T-helper 1 cell (primary cell): ENCODE measurements around the gene RNF212.

Experiments used
- DNase-seq, 5 donors: peaks; one replicate each; pipeline ENCODE4 v3.0.0-alpha.2; 2012 to 2020

The RNF212 gene

DNA sequence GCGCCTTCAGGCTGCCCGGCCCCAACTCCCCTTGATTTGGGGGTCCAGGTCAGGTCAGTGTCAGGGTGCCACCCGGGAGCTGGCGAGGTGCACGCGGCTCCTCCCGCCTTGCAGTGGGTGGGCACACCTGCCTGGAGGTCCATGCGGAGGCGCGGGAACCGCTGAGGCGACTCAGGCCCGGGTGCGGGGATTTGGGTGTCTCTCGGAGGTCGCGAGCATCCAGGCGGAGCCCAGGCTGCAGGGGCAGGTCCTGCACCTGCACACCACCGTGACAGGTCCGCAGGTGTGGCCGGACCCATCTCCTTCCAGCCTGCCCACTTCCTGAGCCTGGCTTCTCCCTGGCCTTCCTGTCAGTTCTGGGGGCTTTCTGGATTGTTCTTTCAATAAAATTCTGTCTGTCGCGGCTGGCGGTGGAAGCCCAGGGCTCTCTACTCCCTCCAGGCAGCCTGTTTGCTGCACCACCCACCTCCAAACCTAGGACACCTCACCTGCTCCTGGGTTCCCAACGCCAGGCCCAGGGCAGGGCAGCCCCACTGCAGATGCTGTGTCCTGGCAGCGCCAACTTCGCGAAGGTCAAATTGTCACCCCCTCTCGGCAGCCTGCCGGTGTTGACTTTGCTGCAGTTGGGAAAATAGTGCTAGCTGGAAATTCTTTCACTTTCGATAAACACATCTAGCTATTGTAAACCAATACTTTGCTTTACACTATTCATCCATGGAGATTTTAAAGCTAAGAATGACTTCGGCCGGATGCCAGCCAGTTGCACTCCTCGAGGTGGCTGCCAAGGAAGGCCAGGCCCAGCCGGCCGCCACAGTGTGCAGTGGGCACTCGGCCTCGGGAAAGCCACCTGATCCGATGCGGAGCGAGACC, 66.0 kb downstream of the RNF212 start:
- peak in 1 of 5 donors; percentile 6 for DNase-seq

DNA sequence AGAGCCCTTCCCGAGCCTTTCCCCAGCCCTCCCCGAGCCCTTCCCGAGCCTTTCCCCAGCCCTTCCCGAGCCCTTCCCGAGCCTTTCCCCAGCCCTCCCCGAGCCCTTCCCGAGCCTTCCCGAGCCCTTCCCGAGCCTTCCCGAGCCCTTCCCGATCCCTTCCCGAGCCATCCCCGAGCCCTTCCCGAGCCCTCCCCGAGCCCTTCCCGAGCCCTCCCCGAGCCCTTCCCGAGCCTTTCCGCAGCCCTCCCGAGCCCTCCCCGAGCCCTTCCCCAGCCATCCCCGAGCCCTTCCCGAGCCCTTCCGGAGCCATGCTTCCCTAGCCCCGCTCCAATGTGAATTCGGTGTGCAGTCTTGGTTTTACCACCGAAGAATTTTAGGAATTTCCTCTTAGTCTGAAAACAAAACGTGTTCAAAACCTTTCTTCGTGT, 66.8 kb downstream of the RNF212 start:
- peak in 1 of 5 donors; percentile 5 for DNase-seq

DNA sequence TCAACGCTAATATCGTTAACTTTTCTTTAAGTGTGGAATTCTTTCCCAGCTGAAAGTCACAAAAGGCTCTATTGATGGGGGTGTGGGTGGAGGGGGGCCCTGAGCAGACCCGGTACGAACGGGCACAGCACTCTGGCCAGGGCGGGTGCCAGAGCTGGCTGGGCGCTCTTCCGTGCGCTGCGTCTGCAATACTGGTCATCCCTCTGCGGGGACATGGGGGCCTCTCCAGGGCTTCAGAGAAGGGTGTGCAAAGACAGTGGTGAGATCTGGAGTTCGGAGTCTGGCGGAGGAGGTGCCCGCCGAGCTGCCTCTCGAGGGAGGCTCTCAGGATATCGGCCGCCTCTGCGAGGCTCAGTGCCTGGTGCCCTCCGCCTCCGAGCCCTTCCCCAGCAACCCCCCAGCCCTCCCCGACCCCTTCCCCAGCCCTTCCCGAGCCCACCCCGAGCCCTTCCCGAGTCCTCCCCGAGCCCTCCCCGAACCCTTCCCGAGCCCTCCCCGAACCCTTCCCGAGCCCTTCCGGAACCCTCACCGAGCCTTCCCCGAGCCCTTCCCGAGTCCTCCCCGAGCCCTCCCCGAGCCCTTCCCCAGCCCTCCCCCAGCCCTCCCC, 67.7 kb downstream of the RNF212 start:
- no peak for DNase-seq

DNA sequence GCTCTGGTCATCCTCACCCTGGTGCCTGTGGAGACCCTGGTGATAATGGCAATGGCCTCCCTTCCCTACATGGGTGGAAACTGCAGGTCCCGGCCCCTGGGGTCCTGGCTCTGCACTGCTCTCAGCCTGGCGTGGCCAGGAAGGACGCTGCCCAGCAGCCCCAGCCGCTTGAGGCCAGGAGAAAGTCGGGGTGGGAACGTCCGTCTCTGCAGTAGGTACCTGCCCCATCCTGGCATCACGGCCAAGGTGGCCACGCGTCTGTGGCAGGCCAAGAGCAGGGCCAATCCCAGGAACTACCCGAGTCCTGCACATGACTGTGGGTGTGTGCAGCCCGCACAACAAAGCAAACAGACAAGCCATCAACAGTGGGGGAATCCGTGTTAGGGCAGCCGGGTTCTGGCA, 68.2 kb downstream of the RNF212 start:
- no peak for DNase-seq

DNA sequence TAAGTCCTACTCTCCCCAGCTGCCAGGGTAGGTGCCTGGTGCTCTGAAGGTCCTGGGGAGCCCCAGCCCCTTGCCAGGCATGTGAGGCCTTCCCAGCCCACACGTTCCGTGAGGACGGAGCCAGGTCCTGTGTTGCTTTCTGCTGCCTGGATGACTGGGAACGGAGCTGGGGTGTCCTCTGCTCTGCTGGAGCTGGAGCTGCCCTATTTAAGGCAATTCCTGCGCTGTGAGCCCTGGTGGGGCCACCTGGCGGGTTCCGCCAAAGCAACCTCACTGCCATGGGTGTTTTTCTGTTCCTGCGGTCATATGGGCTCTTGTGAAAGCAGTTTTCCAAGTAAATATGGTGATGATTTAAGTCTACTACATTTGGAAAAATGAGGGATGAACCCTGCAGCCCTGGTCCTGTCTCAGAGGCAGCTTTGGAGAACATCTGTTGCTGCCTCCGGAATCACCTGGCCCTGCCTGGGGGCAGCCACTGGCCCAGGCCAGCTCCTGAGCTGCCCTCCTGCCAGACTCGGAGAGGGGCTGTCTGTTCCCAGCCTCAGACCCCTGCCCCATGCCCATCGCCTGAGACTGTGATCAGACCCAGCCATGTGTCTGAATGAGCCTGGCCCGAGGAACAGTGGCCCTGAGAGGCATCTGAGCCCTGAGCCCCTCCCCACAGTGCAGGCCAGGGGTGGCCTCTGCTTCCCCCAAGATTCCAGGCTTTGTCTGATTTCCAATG, 68.7 kb downstream of the RNF212 start:
- peak in 1 of 5 donors; percentile 8 for DNase-seq

DNA sequence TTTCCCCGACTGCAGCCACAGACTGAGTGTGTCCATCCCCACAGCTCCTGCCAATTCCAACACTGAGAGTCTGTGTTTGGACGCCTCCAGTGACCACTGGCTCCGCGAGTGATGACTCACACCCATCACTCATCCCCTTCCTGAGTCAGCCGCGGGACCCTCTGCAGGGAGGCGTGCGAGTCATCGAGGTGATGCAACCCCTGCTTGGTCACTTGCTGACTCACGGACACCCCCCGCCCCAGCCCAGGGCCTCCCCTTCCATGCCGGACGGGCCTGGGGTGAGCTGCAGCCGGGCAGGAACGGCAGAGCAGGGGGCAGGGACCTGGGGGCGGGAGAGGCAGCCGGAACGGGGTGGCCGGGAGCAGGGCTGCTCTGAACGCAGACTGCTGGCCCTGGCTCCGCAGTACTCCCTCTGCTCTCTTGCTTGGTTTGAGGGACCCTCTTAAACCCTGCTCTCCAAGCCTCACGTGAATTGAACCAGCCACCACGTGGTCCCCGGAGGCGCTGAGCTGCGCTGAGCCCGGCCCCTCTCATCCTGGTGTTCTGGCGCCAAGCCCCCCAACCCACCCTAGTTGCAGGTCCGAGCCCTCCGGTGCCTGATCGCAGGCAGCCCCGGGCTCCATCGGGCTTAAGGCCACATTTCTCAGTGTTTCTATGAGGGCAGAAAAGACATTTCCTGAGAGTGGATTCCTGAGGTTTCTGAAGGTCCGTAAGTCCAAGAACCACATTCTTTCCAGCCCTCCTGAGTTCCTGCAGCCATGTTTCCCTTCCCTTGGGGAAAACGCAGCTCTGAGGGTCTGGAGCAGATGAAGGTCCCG, 69.5 kb downstream of the RNF212 start:
- peak in 1 of 5 donors; percentile 10 for DNase-seq

DNA sequence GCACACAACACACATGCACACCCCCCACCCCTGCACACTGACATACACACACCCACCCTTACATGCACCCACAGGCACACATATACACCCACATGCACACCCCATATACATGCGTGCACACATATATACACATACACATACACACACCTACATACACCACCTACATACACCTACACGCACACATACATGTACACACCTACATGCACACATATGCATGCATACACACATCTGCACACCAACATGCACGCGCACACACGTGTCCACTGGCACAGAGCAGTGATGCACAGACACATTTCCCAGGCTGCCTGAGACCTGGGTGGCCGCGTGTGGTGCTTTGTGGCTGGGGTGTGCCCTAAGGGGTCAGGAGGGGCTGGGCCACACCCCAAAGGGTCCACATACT, 70.2 kb downstream of the RNF212 start:
- DNase-seq: no peak

DNA sequence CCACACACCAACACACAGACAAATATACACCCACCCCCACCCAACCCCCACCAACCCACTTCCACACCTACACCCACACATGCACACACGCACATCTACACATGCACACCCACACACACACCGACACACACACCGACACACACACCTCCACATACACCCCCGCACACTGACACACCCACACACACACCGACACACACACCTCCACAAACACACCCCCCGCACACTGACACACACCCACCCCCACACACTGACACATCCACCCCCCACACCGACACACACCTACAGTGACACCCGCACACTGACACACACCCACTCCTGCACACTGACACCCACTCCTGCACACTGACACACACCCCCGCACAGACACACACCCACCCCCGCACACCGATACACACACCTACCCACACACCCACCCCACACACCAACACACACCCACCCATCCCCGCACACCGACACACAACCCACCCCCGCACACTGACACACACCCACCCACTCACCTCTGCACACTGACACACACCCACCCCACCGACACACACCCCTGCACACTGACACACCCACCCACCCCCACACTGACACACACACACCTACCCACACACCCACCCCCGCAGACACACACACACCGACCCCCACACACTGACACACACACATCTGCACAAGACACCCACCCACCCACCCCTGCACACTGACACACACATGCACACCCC, 70.9 kb downstream of the RNF212 start:
- no peak for DNase-seq

DNA sequence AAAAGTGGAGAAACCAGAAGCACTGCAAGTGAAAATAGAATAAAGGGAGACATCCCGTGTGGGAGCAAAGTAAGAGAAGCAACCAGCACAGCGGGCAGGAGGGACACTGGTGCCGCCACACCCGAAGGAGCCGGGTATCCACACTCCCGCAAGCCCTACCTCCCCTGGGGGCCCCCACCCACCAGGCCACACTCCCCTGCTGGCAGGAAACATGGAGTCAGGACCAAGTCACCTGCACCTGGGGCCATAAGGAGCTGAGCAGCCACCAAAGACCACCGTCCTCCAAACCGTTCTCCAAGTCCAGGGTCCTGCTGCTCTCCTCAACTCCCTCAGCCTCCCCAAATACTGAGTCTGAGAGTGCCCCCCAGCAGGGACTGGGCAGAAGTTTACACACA, 71.4 kb downstream of the RNF212 start:
- DNase-seq: no peak

DNA sequence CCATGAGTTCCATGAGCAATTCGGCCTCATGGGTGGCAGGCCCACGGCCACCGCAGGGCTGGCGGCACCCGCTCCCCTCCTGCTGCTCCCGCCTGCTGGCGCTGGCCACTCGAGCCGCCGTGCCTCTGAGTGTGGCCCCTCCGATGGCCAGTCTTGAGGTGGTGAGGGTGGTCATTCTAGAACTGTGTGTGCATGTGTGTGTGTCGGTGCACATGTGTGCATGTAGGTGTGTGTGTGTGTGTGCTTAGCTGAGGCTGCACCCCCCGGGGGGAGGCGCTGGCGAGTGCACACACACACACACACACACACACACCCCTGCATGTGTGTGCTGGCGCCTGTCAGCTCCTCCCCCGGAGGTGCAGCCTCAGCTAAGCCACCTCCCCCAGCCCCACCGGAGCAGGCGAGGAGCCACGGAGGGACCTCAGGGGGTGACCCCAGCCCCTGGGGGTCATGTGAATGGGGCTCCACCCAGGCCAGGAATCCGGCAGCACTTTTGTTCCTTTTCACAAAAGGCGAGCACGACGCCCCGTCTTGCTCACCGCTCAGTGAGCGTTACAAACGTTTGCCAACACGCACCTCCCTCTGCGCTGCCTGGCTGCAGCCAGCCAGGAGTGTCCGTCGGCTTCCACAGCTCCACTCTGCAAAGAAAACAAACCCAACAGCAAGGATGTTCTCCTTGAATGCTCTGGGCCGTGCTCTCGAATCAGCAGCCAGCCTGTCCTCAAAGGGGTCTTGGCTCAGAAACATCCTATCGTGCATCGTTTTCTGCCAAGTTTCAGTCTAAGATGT, 72.0 kb downstream of the RNF212 start:
- DNase-seq: no peak

DNA sequence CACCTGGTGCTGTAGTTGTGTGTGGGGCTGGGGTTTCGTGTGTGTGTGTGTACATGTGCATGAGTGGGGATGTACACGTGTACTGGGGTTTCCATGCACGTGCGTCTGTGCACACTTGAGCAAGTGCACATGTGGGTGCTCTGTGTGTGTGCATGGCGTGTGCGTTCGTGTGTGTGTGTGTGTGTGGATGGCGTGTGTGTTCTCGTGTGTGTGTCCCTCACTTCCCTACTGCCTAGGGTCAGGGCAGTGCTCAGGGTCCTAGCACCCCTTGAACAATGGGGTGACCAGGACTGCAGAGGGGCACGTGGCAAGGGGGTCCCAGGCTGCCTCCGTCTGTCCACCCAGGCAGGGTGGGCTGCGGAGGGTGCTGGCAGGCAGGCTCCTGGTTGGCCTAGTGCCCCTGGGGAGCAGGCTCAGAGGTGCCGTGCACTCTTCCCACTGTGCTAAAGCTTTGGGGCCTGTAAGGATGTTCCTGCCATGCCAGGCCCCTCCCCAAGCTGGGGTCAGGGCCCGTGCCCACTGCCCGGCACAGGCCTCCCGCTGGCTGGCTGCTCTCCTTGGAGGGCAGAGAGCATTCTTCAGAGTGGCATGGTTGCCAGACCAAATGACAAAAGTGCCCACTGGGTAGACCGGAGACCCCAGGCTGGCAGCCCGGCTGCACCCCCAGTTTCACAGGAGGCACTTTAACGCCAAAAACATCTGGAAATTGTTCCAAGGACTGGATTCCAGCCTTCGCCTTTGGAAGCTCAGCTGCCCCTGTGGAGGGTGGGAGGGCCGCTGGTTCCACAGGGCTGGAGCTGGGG, 72.8 kb downstream of the RNF212 start:
- DNase-seq: no peak

DNA sequence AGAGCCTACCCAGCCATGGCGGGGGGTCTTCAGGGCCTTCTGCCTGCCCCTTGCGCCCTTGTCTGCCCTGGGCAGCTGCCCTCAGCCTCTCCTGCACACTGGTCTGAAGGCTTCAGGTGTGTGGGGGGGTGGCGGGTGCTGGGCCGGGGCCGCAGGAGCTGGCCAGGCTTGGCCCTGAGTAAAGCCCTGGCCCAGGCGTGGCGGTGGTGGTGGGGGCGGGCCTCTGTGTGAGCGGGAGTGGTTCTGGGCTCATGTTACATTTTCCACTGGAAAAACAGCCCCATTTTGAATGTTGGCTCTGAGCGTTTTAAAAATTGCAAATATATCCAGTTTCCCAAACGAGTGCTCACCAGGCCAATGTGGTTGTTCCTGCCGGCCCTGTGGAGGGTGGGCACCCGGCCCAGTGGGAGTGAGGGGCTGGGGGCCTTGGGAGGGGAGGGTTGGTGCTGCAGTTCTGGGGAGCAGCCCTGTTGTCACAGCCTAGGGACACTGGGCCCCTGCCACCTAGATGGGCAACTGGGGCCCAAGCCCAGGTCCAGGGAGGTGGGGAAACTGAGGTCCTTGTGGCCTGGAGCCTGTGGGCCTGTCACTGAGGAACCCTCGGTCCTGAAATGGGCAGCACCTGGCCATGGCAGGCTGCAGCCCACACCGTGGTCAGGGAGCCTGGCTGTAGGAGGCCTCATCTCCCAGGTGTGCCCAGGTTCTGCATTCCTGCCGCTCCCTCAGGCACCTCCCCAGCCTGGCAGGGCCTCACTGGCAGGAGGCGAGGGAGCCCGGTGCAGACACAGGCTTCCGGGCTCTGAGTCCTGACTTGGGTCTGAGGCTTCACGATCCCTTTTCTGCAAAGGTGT, 73.6 kb downstream of the RNF212 start:
- DNase-seq: no peak

DNA sequence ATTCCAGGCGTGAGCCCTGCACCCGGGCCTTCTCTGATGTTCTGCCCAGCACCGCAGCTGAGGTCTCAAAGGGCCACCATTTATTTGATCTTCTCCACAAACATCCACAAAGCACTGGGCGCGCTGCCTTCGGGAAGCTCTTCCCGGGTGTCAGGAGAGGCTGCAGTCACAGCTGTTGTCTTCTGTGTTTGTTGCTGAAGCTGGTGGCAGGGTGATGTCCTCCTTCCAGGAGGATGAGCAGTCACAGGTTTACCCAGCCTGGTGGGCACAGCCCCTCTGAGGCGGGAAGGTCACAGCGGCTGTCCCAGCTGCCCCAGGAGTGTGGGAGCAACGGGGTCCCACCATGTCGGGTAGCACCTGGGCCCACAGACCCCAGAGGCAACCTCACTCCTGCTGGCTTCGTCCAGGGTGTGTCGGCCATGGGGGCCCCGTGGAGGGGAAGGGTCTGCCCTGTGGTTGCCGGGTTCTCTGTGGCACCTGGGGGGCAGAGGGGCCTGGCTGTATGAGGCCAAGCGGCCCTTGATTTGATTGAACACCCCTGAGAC, 74.3 kb downstream of the RNF212 start:
- no peak for DNase-seq

DNA sequence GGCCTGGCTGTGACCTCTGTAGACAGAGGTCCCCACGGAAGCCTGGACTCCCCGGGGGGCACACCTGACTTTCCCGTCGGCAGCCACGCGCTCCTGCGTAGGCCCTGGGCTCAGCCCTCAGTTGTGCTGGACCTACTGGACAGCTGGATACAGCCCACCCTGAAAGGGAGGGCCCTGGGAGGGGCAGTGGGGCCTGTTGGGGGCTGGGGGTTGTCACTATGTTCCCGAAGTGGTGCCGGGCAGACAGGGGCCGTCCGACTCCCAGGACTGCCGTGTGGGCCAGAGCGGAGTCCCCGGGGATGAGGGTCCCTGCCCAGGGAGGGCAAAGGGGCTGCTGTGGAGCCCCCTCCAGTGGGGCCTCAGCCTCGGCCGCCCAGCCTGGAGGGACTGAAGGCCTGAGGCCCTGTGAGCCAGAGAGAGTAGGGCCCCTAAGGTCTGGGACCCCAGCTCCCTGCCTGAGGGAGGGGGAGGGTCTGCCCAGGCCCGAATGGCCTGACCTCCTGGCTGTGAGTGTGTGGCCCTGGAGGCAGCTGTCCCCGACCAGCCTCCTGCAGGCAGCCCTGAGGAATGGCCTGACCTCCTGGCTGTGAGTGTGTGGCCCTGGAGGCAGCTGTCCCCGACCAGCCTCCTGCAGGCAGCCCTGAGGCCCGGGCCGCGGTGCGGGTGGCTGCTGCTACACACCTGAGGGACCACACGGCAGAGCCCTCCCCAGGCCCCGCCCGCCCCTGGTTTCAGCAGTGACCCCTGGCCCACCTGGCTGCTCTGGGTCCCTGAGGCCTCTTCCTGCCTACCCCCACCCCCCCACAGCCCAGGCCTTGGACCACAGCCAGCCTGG, 76.2 kb downstream of the RNF212 start:
- no peak for DNase-seq

DNA sequence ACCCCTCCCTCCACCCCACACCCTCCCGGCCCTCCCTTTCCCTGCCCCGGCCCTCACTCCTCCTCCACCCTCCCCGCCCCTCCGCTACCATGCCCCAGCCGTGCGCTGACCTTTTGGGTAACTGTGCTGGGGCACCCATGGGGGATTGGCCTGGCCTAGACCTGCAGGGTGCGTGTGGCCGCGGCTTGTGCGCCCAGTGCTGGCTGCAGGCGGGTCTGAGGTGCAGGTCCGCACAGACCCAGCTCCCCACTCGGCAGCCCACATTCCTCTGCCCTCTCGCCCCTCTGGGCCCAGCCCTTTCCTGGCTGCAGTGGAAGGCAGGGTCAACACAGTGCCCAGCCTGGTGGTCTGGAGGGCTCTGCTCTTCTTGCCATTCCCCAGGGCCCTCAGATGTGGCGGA, 77.3 kb downstream of the RNF212 start:
- DNase-seq: no peak

DNA sequence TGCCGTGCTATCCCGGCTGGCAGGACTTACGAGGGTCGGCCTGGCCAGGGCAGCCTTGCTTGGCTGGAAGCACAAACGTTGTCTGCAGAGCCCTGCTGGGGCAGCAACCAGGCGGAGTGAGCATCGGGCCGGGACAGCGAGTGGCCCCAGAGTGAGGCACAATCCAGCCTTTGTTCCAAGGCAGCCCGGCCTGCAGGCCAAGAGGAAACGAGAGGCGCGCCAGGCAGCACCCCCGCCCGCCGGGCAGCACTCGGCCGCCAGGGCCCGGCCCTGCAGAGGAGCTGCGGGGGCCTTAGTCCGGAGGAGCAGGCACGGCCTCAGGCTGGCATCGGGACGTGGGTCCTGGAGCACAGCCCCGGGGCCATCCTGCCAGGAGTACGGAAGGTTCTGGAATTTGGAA, 77.9 kb downstream of the RNF212 start:
- no peak for DNase-seq

DNA sequence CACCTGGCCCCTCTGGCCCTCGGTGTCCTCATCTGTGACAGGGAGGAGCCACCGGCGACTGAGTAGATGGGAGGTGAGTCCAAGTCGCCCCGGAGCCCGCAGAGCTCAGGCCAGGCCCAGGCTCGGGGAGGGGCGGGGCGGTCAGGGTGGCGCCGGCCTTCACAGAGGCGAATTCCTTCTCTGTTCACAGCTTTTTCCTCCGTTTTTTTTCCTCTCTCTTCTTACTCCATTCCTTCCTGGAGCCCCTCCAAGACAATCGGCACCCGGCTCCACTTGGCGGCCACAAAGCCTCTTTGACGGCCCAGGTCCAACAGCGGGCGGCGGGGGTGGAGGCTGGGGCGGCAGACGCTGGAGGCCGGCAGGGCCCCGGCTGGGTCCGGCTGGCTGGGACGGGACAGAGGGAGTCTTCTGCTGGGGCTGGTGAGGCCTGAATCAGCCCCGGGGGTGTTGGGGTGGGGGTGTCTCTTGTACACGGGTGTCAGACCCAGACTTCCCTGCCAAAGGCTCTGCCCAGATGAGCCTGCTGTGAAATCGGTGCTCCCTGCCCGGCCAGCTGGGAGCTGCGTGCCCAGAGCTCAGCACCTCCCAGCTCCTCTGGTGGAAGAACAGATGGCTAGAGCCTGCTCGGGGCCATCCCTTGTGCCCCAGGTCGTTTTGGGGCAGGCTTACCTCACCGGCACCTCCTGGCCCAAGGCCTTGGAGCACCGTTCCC, 79.4 kb downstream of the RNF212 start:
- DNase-seq: no peak

DNA sequence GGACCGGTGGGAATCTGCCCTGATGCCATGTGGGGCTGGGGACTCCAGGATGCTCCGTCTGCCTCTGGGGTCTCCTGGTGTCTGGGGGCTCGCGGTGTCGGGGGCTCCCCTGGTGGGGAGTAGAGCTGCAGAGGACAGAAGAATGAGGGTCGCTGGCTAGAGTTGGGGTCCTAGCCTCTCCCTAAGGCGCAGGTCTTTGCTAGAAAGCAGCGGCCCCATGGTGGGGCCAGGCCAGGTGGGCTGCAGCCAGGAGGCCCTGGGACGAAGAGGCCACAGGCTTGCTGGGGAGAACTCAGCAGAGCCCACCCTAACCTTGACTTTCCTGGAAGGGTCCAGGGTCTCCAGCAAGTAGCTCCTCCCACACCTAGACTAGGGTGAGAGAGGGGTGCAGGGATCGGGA, 80.5 kb downstream of the RNF212 start:
- no peak for DNase-seq
